ENCODE data around the gene ZSCAN26. TPM values are rescaled to one million over a fixed set of nuclear protein-coding genes. Genes with fewer than 3 reads are reported as not detected.
"Not testable (repeated sequence)": the region's sequence is repeated elsewhere in the genome, so short reads cannot be mapped to it uniquely, and the experiment has no call there.

ZSCAN26 gene
- total RNA-seq, 1 donor from 2014 or later, result 13.4 TPM

GRCh38 chr6:28303570-28303969 is 36.6 kb downstream of the ZSCAN26 start:
- intact Hi-C loops (cut with DNase I), result no loop called here
- no peak for DNase-seq (ENCODE audit: low spot score)

DNA sequence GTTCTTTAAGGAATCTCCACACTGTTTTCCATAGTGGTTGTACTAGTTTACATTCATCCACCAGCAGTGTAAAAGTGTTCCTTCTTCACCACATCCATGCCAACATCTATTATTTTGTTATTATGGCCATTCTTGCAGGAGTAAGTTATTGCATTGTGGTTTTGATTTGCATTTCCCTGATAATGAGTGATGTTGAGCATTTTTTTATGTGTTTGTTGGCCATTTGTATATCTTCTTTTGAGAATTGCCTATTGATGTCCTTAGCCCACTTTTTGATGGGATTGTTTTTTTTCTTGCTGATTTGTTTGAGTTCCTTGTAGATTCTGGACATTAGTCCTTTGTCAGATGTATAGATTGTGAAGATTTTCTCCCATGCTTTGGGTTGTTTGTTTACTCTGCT is 39.4 kb downstream of the ZSCAN26 start:
- intact Hi-C loops (cut with DNase I); DNase-seq (ENCODE audit: low spot score): not testable (repeated sequence)

DNA sequence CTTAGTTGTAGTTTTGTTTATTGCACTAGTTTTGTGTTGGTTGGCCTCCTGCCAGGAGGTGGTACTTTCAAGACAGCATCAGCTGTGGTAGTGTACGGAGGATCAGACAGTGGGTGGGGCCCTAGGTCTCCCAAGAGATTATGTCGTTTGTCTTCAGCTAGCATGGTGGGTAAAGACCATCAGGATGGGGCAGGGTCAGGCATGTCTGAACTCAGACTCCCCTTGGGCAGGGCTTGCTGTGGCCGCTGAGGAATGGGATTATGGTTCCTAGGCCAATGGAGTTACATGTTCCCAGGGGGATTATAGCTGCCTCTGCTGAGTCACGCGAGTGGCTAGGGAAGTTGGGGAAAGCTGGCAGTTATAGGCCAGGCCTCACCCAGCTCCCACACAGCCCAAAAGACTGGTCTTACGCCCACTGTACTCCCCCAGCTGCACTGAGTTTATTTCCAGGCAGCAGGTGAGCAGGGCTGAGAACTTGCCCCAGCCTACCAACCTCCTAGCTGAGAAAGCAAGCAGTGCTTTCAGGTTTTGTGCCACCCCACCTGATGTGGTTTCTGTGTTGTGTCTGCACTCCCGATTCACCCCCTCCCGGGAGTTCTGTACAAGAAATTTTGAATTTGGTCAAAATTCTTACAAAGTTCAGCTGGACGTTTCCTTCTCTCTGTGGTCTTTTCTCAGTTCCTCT is 44.3 kb downstream of the ZSCAN26 start:
- intact Hi-C loops (cut with DNase I), result no loop called here
- no peak for DNase-seq (ENCODE audit: low spot score)

- DNase-seq (ENCODE audit: low spot score), result no peak
- intact Hi-C loops (cut with DNase I), result no loop called here
Observed at GRCh38 chr6:28312939-28313338, 46.0 kb downstream of the ZSCAN26 start.

DNA sequence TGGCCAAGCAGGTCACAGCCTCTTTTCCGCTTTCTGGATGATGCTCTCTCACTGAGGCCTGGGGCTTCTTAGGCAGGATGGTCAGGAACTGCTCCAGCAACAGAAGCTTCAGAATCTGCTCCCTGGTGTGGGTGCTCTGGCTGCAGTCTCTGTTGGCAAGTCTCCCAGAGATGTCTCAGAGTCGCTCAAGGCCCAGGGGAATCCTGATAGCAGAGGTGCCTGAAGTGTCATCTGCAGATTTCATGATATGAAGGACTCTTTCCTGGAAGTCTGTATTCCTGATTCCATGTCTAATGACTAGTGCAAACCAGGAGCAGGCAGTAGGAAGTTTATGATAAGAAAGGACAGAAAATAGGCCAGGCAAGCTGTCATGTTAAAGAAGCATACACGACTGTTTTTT is 48.7 kb downstream of the ZSCAN26 start:
- intact Hi-C loops (cut with DNase I), result no loop called here
- no peak for DNase-seq (ENCODE audit: low spot score)

- DNase-seq (ENCODE audit: low spot score); intact Hi-C loops (cut with DNase I): not testable (repeated sequence)
Observed at GRCh38 chr6:28317866-28318265, 50.9 kb downstream of the ZSCAN26 start.

DNA sequence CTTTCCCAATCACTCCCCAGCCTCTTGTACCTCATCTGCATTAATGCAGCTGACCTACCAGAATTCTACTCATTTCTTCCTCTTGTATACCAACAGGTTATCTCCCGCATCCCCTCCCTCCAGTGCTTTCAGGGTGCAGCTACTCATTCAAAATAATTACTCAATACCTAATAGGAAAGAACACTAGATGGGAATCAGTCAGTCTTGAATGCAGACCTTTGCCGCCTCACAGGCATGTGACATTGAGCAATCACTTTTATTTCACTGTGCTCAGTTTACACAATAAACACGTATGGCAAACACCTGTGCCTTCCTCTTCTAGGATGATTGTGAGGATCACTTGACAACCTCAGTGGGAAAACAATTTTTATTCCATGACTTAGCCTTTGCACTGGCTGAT is 55.7 kb downstream of the ZSCAN26 start:
- intact Hi-C loops (cut with DNase I), result no loop called here
- DNase-seq (ENCODE audit: low spot score), result no peak

- no peak for DNase-seq (ENCODE audit: low spot score)
- intact Hi-C loops (cut with DNase I), result no loop called here
Observed at GRCh38 chr6:28323813-28324424, 57.0 kb downstream of the ZSCAN26 start.

DNA sequence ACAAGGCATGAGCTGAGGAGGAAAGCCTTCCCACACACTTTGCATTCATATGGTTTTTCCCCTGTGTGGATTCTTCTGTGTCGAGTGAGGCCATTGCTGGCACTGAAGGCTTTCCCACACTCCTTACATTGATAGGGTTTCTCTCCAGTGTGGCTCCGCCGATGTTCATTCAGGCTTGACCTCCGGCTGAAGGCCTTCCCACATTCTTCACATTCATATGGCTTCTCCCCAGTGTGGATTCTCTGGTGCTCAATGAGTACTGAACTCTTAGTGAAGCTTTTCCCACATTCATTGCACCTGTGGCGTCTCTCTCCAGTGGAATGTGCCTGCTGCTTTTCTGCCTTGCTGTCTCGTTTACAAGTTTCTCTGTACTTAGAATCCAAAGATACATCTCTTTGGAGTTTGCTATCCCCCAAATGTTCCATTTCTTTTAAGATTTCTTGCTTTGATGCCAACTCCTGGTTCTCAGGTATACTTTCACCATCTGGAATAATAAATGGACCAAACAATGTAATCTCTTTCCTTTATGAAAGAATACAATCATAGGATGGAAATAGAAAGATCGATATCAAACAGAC is 59.5 kb downstream of the ZSCAN26 start:
- no peak for DNase-seq (ENCODE audit: low spot score)
- intact Hi-C loops (cut with DNase I), result no loop called here

Other genes starting within 250 kb of the ZSCAN26 start
- gene ZNF165, start 186.6 kb upstream of the ZSCAN26 start, total RNA-seq, result 0.13 TPM
- gene ZSCAN16, start 142.5 kb upstream of the ZSCAN26 start, total RNA-seq, result 1.9 TPM
- gene ZKSCAN8, start 125.3 kb upstream of the ZSCAN26 start, total RNA-seq, result 15.7 TPM
- 8.4 TPM for gene ZSCAN9, start 41.9 kb upstream of the ZSCAN26 start, total RNA-seq
- gene ZKSCAN4, start 14.9 kb upstream of the ZSCAN26 start, total RNA-seq, result 2.4 TPM
- 6.6 TPM for gene NKAPL, start 7.8 kb upstream of the ZSCAN26 start, total RNA-seq
- gene PGBD1, start 14.4 kb downstream of the ZSCAN26 start, total RNA-seq, result 3.8 TPM
- 7.1 TPM for gene ZSCAN31, start 69.0 kb downstream of the ZSCAN26 start, total RNA-seq
- 5.3 TPM for gene ZKSCAN3, start 82.8 kb downstream of the ZSCAN26 start, total RNA-seq
- gene ZSCAN12, start 132.6 kb downstream of the ZSCAN26 start, total RNA-seq, result 3.1 TPM
- gene ZSCAN23, start 176.3 kb downstream of the ZSCAN26 start, total RNA-seq, result 1.6 TPM
- not detected for gene GPX6, start 248.7 kb downstream of the ZSCAN26 start, total RNA-seq

All from cardiac septum (tissue), 1 donor.